Neural crest cell (in vitro differentiated cells): ENCODE results near the gene PHACTR1. TPM values are rescaled to one million over a fixed set of nuclear protein-coding genes. Genes with fewer than 3 reads are reported as not detected.

Experiments used
- DNase-seq: peaks from one replicate; pipeline ENCODE4 v3.0.0; 2021; ENCODE audit warnings: low read depth, mixed read lengths, low spot score
- H3K27ac Mint-ChIP-seq: one replicate; pipeline ENCODE4 v1.8.0; 2021; ENCODE audit warnings: mild to moderate bottlenecking, mixed read lengths; ENCODE audit not compliant: unreplicated experiment
- H3K27me3 Mint-ChIP-seq: 2 replicates; pipeline ENCODE4 v1.8.0; 2021; ENCODE audit warnings: low read depth, mild to moderate bottlenecking, mixed read lengths
- H3K36me3 Mint-ChIP-seq: 2 replicates; pipeline ENCODE4 v1.8.0; 2021; ENCODE audit warnings: low read depth, mild to moderate bottlenecking, mixed read lengths
- H3K4me1 Mint-ChIP-seq: 2 replicates; pipeline ENCODE4 v1.8.0; 2021; ENCODE audit warnings: mixed read lengths
- H3K4me3 Mint-ChIP-seq: one replicate; pipeline ENCODE4 v1.8.0; 2021; ENCODE audit warnings: mild to moderate bottlenecking, mixed read lengths
- H3K9me3 Mint-ChIP-seq: 2 replicates; pipeline ENCODE4 v1.8.0; 2021; ENCODE audit warnings: mixed read lengths
- CTCF ChIP-seq: fragments of 200-600 bp; sonication (generic); conservative IDR thresholded peaks from 2 replicates; pipeline ENCODE4 v1.5.0; 2021; ENCODE audit warnings: antibody characterized with exemption, mild to moderate bottlenecking
- total RNA-seq: library from RNA; stranded (reverse); gene quantifications from 2 replicates; pipeline ENCODE4 v1.2.1, GENCODE V29; 2021

PHACTR1 gene
- total RNA-seq, 1 donor from 2014 or later, result 10.4 TPM

GRCh38 chr6:13300643-13301590 lies 584.4 kb downstream of the PHACTR1 start:
- peak overlapping the region; percentile 69 for H3K27ac Mint-ChIP-seq
- H3K36me3 Mint-ChIP-seq, result peaks cover 20% of the 10 kb centered on the region
- TF ChIP-seq CTCF, result no peak
- DNase-seq, result no peak
- H3K27me3 Mint-ChIP-seq, result no peaks in the 10 kb centered on the region
- H3K4me3 Mint-ChIP-seq, result no peak overlapping the region
- peaks cover 15% of the 10 kb centered on the region for H3K4me1 Mint-ChIP-seq
- no peaks in the 10 kb centered on the region for H3K9me3 Mint-ChIP-seq

GRCh38 chr6:13302291-13302690 lies 585.7 kb downstream of the PHACTR1 start:
- Mint-ChIP-seq H3K4me1 (peaks cover 15% of the 10 kb centered on the region), H3K36me3 (peaks cover 23% of the 10 kb centered on the region), H3K4me3 (no peak overlapping the region), H3K27ac (peak overlapping the region; percentile 96), H3K9me3 (no peaks in the 10 kb centered on the region), H3K27me3 (no peaks in the 10 kb centered on the region)
- no peak for TF ChIP-seq CTCF
- no peak for DNase-seq

GRCh38 chr6:13302751-13303667 lies 586.4 kb downstream of the PHACTR1 start:
- no peak for DNase-seq
- Mint-ChIP-seq H3K4me3 (no peak overlapping the region), H3K27me3 (no peaks in the 10 kb centered on the region), H3K27ac (peak overlapping the region; percentile 95), H3K4me1 (peaks cover 15% of the 10 kb centered on the region), H3K9me3 (no peaks in the 10 kb centered on the region), H3K36me3 (peaks cover 19% of the 10 kb centered on the region)
- no peak for TF ChIP-seq CTCF

GRCh38 chr6:13303668-13304017 lies 587.1 kb downstream of the PHACTR1 start:
- Mint-ChIP-seq H3K4me3 (no peak overlapping the region), H3K27ac (peak overlapping the region; percentile 24), H3K9me3 (no peaks in the 10 kb centered on the region), H3K36me3 (peaks cover 16% of the 10 kb centered on the region), H3K4me1 (peaks cover 15% of the 10 kb centered on the region), H3K27me3 (no peaks in the 10 kb centered on the region)
- TF ChIP-seq CTCF, result no peak
- DNase-seq, result no peak

GRCh38 chr6:13304101-13304500 lies 587.5 kb downstream of the PHACTR1 start:
- TF ChIP-seq CTCF, result no peak
- Mint-ChIP-seq H3K27ac (no peak overlapping the region), H3K27me3 (no peaks in the 10 kb centered on the region), H3K36me3 (peaks cover 16% of the 10 kb centered on the region), H3K9me3 (no peaks in the 10 kb centered on the region), H3K4me3 (no peak overlapping the region), H3K4me1 (peaks cover 15% of the 10 kb centered on the region)
- no peak for DNase-seq
